ENCODE results near the gene NPIPA7.
"Not testable (repeated sequence)": the region's sequence is repeated elsewhere in the genome, so short reads cannot be mapped to it uniquely, and the experiment has no call there.

GRCh38 chr16:16425146-16425545 lies 46.2 kb downstream of the NPIPA7 start:
- TF ChIP-seq CTCF, POLR2A (IDR thresholded peaks at IDR 0.05): not testable (repeated sequence)

Data from testis (tissue), 2 donors.